Loucy (cell line): ENCODE measurements around the gene TRIM31.

Experiments
- H2AFZ ChIP-seq: fragments of 200-600 bp; sonication (generic); 2 replicates; pipeline ENCODE4 v1.6.0; 2016; ENCODE audit warnings: antibody characterized with exemption, mild to moderate bottlenecking, low read length, moderate library complexity
- H3F3A ChIP-seq: fragments of 200-600 bp; 2 replicates; pipeline ENCODE4 v1.6.0; 2016; ENCODE audit warnings: antibody characterized with exemption, low read depth, mild to moderate bottlenecking
- H3K27me3 ChIP-seq: fragments of 200-600 bp; sonication (generic); 2 replicates; pipeline ENCODE4 v1.6.1; 2014; ENCODE audit warnings: low read length, mild to moderate bottlenecking; ENCODE audit not compliant: insufficient read depth, poor library complexity, severe bottlenecking
- H3K36me3 ChIP-seq: fragments of 200-600 bp; sonication (generic); 2 replicates; pipeline ENCODE4 v1.6.1; 2016; ENCODE audit warnings: low read length; ENCODE audit not compliant: insufficient read depth
- H3K4me1 ChIP-seq: fragments of 200-600 bp; sonication (generic); 2 replicates; pipeline ENCODE4 v1.5.1; 2014; ENCODE audit warnings: low read length, mild to moderate bottlenecking; ENCODE audit not compliant: insufficient read depth, poor library complexity, severe bottlenecking
- H3K4me2 ChIP-seq: fragments of 200-600 bp; sonication (generic); 2 replicates; pipeline ENCODE4 v1.6.0; 2014; ENCODE audit warnings: antibody characterized with exemption, low read length, low read depth, mild to moderate bottlenecking; ENCODE audit not compliant: poor library complexity, severe bottlenecking
- H3K4me3 ChIP-seq: fragments of 200-600 bp; sonication (generic); 2 replicates; pipeline ENCODE4 v1.5.1; 2014; ENCODE audit warnings: low read length, mild to moderate bottlenecking, mixed read lengths; ENCODE audit not compliant: poor library complexity, severe bottlenecking
- H3K79me2 ChIP-seq: fragments of 200-600 bp; sonication (generic); 2 replicates; pipeline ENCODE4 v1.6.1; 2014; ENCODE audit warnings: low read length; ENCODE audit not compliant: insufficient read depth
- H3K9ac ChIP-seq: fragments of 200-600 bp; sonication (generic); 2 replicates; pipeline ENCODE4 v1.6.0; 2014; ENCODE audit warnings: mild to moderate bottlenecking, low read depth, low read length, moderate library complexity; ENCODE audit not compliant: poor library complexity, severe bottlenecking
- H3K9me2 ChIP-seq: fragments of 200-600 bp; sonication (generic); replicated peaks from 2 replicates; pipeline ENCODE4 v1.6.1; 2016; ENCODE audit warnings: low read depth, low read length, mixed read lengths
- H3K9me3 ChIP-seq: fragments of 200-600 bp; sonication (generic); 2 replicates; pipeline ENCODE4 v1.6.1; 2014; ENCODE audit warnings: mild to moderate bottlenecking, antibody characterized with exemption, low read length, low read depth; ENCODE audit not compliant: insufficient read depth
- H4K20me1 ChIP-seq: fragments of 200-600 bp; sonication (generic); 2 replicates; pipeline ENCODE4 v1.6.0; 2014; ENCODE audit warnings: antibody characterized with exemption, low read length, mild to moderate bottlenecking; ENCODE audit not compliant: insufficient read depth, poor library complexity, severe bottlenecking
- EZH2phosphoT487 ChIP-seq: fragments of 200-600 bp; IDR thresholded peaks from 2 replicates; pipeline ENCODE4 v1.6.1; 2018; ENCODE audit warnings: antibody characterized with exemption, mild to moderate bottlenecking, moderate library complexity, borderline replicate concordance
- TF ChIP-seq, protein P1 (sequence below): fragments of 200-600 bp; sonication (generic); conservative IDR thresholded peaks from 2 replicates; pipeline ENCODE4 v1.5.1; 2014; ENCODE audit warnings: mild to moderate bottlenecking, antibody characterized with exemption, low read length

The TRIM31 gene

DNA sequence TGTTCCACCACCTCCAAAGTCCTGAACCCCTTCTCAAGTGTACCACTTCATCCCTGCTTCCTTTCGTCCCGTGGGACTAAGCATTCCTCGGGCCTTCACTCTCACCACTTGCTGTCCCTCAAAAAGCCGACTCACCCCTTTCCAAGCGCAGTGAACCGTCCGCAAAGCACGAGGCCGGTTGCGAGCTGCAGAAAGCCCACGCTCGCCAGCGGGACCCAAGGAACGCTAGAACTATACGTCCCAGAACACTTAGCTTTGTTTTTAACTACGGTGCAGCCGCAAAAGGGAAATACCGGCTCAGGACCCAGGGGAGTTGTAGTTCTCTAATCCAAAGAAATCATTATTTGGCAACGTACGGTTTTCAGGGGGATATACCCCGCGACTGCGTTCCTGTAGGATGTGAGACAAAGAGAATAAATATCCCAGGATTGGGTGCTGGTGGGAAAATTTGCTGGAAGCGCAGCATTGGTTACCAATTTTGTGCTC is 52.2 kb downstream of the TRIM31 start:
- TF ChIP-seq, protein P1, sequence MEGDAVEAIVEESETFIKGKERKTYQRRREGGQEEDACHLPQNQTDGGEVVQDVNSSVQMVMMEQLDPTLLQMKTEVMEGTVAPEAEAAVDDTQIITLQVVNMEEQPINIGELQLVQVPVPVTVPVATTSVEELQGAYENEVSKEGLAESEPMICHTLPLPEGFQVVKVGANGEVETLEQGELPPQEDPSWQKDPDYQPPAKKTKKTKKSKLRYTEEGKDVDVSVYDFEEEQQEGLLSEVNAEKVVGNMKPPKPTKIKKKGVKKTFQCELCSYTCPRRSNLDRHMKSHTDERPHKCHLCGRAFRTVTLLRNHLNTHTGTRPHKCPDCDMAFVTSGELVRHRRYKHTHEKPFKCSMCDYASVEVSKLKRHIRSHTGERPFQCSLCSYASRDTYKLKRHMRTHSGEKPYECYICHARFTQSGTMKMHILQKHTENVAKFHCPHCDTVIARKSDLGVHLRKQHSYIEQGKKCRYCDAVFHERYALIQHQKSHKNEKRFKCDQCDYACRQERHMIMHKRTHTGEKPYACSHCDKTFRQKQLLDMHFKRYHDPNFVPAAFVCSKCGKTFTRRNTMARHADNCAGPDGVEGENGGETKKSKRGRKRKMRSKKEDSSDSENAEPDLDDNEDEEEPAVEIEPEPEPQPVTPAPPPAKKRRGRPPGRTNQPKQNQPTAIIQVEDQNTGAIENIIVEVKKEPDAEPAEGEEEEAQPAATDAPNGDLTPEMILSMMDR, result no peak
- TF ChIP-seq EZH2phosphoT487, result no peak
- Histone ChIP-seq H3K9me3 (no peaks in the 10 kb centered on the region), H3K9ac (peak overlapping the region; percentile 96), H3K27me3 (no peaks in the 10 kb centered on the region), H3K4me1 (peaks cover 32% of the 10 kb centered on the region), H3K4me3 (peak overlapping the region; percentile 93), H4K20me1 (no peaks in the 10 kb centered on the region), H3K9me2 (no peaks in the 10 kb centered on the region), H3K79me2 (peaks cover 58% of the 10 kb centered on the region), H3K4me2 (peak overlapping the region; percentile 84), H3F3A (no peaks in the 10 kb centered on the region), H2AFZ (peak overlapping the region; percentile 92), H3K36me3 (no peaks in the 10 kb centered on the region; the same call in 1 of the 2 replicates)

DNA sequence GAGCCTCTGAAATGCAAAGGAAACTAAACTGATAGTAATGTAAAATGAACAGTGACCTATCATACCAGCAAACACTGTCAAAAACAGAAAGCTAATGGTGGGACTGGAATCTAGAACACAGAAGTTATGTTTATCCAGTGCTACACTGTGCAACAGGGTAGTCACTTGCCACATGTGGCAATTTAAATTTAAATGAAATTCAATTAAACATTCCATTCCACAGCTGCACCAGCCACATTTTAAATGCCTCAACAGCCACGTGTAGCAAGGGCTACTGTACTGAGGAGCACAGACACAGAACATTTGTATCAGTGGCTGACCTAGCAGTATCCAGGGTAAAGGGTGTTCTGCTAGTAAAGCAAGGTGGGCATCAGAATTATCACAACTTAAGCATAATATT is 57.4 kb downstream of the TRIM31 start:
- Histone ChIP-seq H3K9me3 (no peaks in the 10 kb centered on the region), H3K4me1 (peaks cover 14% of the 10 kb centered on the region), H3K9me2 (no peaks in the 10 kb centered on the region), H3K4me2 (no peak overlapping the region), H3K79me2 (peaks cover 16% of the 10 kb centered on the region), H4K20me1 (no peaks in the 10 kb centered on the region), H3F3A (no peaks in the 10 kb centered on the region), H3K9ac (no peak overlapping the region), H3K27me3 (no peaks in the 10 kb centered on the region), H3K36me3 (no peaks in the 10 kb centered on the region), H2AFZ (no peak overlapping the region), H3K4me3 (no peak overlapping the region)
- TF ChIP-seq EZH2phosphoT487, result no peak
- TF ChIP-seq, protein P1, result no peak

- no peaks in the 10 kb centered on the region for H3K36me3 ChIP-seq
- H3K9me3 ChIP-seq, result no peaks in the 10 kb centered on the region
Measured at GRCh38 chr6:30053682-30054081, 59.2 kb downstream of the TRIM31 start.

More at GRCh38 chr6:30053682-30054081, 59.2 kb downstream of the TRIM31 start:
- TF ChIP-seq, protein P1, result no peak
- no peak for TF ChIP-seq EZH2phosphoT487
- H4K20me1 ChIP-seq, result no peaks in the 10 kb centered on the region
- H2AFZ ChIP-seq, result no peak overlapping the region
- no peaks in the 10 kb centered on the region for H3K27me3 ChIP-seq
- no peak overlapping the region for H3K4me3 ChIP-seq
- H3K9me2 ChIP-seq, result no peaks in the 10 kb centered on the region
- no peaks in the 10 kb centered on the region for H3K4me1 ChIP-seq
- no peak overlapping the region for H3K4me2 ChIP-seq
- H3F3A ChIP-seq, result no peaks in the 10 kb centered on the region
- no peaks in the 10 kb centered on the region; the same call in 1 of the 2 replicates for H3K79me2 ChIP-seq
- no peak overlapping the region for H3K9ac ChIP-seq
